H1 (cell line): ENCODE data around the gene PAPOLG. TPM values are rescaled to one million over a fixed set of nuclear protein-coding genes. Genes with fewer than 3 reads are reported as not detected.

Experiments
- CBX8 ChIP-seq: fragments of 300-800, 300-1000 bp; sonication (generic); IDR thresholded peaks from 2 replicates; pipeline ENCODE4 v1.7.1; 2016; ENCODE audit warnings: low read depth, low read length, borderline replicate concordance
- FOSL1 ChIP-seq: IDR thresholded peaks from 2 replicates; pipeline ENCODE4 v1.6.1; 2011; ENCODE audit warnings: mild to moderate bottlenecking, low read depth, low read length, moderate library complexity; ENCODE audit not compliant: insufficient read depth
- SIRT6 ChIP-seq: IDR thresholded peaks from one replicate; pipeline ENCODE4 v1.7.1; 2012; ENCODE audit warnings: low read length, inconsistent platforms
- SP2 ChIP-seq: IDR thresholded peaks from 2 replicates; pipeline ENCODE4 v1.6.1; 2012; ENCODE audit warnings: mild to moderate bottlenecking, low read length, inconsistent platforms
- polyA plus RNA-seq, 7 experiments: library from polyadenylated mRNA; depleted of rRNA in 3 of 7; stranded (reverse) in 5 of 7; unstranded in 2 of 7; fragments of >200 nt in 5 of 7; fragments of 200-250 nt in 2 of 7; gene quantifications; 1 replicate in 5 of 7; 2 replicates in 1 of 7; 4 replicates in 1 of 7; pipeline versions ENCODE4 v1.2.1 to v1.2.3, GENCODE V29; 2011 to 2013; ENCODE audit warnings: missing spikeins in 2 of 7, mixed read lengths in 2 of 7
- total RNA-seq: library from RNA; stranded (reverse); fragmentation: NEBNext Ultra II Directional; extraction: Animal tissue kit (Norgen Biotek cat#: 25700); gene quantifications from 2 replicates; pipeline ENCODE4 v1.2.1, GENCODE V29; 2021
- TF ChIP-seq, protein P1 (sequence below): IDR thresholded peaks from 2 replicates; pipeline ENCODE4 v1.6.1; 2011; ENCODE audit warnings: low read depth, mild to moderate bottlenecking, low read length; ENCODE audit not compliant: insufficient read depth

The PAPOLG gene
- total and polyA plus RNA-seq, 2 of the 8 experiments (the other 6 are each of a cell fraction or from before 2014, with no cell fraction given): 6.5 to 21.5 TPM

DNA sequence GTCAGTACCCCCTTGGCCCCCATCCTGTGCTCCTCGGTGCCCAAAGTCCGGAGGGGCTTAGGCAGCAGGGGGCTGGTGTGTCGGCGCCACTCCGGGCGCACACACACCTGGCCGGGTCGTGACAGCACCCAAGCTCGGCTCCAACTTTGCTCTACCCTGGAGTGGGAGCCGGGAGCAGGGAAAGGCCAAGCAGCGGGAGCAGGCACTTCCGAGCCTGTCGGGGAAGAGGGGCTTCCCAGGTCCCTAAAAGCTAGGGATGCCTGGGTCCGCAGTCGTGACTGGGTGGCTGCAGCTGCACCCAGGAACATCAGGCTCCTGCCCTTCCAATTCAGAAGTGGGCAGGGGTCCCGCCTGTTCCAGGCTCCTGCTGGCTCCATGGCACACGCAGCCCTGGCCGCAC, 48.4 kb downstream of the PAPOLG start (continued):
- TF ChIP-seq, protein P1, sequence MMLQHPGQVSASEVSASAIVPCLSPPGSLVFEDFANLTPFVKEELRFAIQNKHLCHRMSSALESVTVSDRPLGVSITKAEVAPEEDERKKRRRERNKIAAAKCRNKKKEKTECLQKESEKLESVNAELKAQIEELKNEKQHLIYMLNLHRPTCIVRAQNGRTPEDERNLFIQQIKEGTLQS: no peak
- TF ChIP-seq FOSL1: no peak
- TF ChIP-seq CBX8: no peak
- no peak for TF ChIP-seq SIRT6
- TF ChIP-seq SP2: no peak
